Astrocyte (in vitro differentiated cells and primary cell): ENCODE data around the gene NR5A1. TPM values are rescaled to one million over a fixed set of nuclear protein-coding genes. Genes with fewer than 3 reads are reported as not detected.

ENCODE experiments used
- DNase-seq: peaks from one replicate; pipeline ENCODE4 v3.0.0-alpha.2; 2010; ENCODE audit warnings: low read depth
- FAIRE-seq: peaks from 2 replicates; lab custom pipeline; 2011; peaks lifted over from hg19 to GRCh38; lab: Jason Lieb, UNC
- H2AFZ ChIP-seq: 2 replicates; pipeline ENCODE4 v1.6.0; 2012; ENCODE audit warnings: low read depth, low read length, inconsistent platforms
- H3K27ac ChIP-seq: 2 replicates; pipeline ENCODE4 v1.5.1; 2011; ENCODE audit warnings: low read depth, low read length, inconsistent platforms
- H3K27me3 ChIP-seq: 2 replicates; pipeline ENCODE4 v1.6.0; 2011; ENCODE audit warnings: low read length, inconsistent platforms; ENCODE audit not compliant: insufficient read depth
- H3K36me3 ChIP-seq: 2 replicates; pipeline ENCODE4 v1.5.1; 2011; ENCODE audit warnings: low read length, inconsistent platforms; ENCODE audit not compliant: insufficient read depth
- H3K4me1 ChIP-seq: 2 replicates; pipeline ENCODE4 v1.5.1; 2011; ENCODE audit warnings: low read length, inconsistent platforms; ENCODE audit not compliant: insufficient read depth
- H3K4me2 ChIP-seq: 2 replicates; pipeline ENCODE4 v1.6.0; 2012; ENCODE audit warnings: low read length, inconsistent platforms
- H3K4me3 ChIP-seq: 2 replicates; pipeline ENCODE4 v1.5.1; 2011; ENCODE audit warnings: low read depth, mild to moderate bottlenecking, low read length, inconsistent platforms; ENCODE audit not compliant: insufficient read depth
- H3K79me2 ChIP-seq: 2 replicates; pipeline ENCODE4 v1.6.0; 2012; ENCODE audit warnings: mild to moderate bottlenecking, low read length, inconsistent platforms; ENCODE audit not compliant: insufficient read depth
- H3K9ac ChIP-seq: 2 replicates; pipeline ENCODE4 v1.6.0; 2012; ENCODE audit warnings: mild to moderate bottlenecking, low read length, inconsistent platforms
- H3K9me3 ChIP-seq: 2 replicates; pipeline ENCODE4 v1.5.1; 2012; ENCODE audit warnings: low read depth, mild to moderate bottlenecking, low read length, inconsistent platforms; ENCODE audit not compliant: insufficient read depth
- H4K20me1 ChIP-seq: 2 replicates; pipeline ENCODE4 v1.6.0; 2012; ENCODE audit warnings: low read length, inconsistent platforms; ENCODE audit not compliant: insufficient read depth
- H3K27ac Mint-ChIP-seq: one replicate; pipeline ENCODE4 v1.8.0; 2021; ENCODE audit warnings: mild to moderate bottlenecking, mixed read lengths; ENCODE audit not compliant: unreplicated experiment
- H3K27me3 Mint-ChIP-seq: one replicate; pipeline ENCODE4 v1.8.0; 2021; ENCODE audit warnings: low read depth, mixed read lengths; ENCODE audit not compliant: unreplicated experiment
- H3K36me3 Mint-ChIP-seq: one replicate; pipeline ENCODE4 v1.8.0; 2021; ENCODE audit warnings: low read depth, mixed read lengths; ENCODE audit not compliant: unreplicated experiment
- H3K4me1 Mint-ChIP-seq: one replicate; pipeline ENCODE4 v1.8.0; 2021; ENCODE audit warnings: low read depth, mixed read lengths; ENCODE audit not compliant: unreplicated experiment
- H3K4me3 Mint-ChIP-seq: one replicate; pipeline ENCODE4 v1.8.0; 2021; ENCODE audit warnings: mild to moderate bottlenecking, moderate library complexity, mixed read lengths; ENCODE audit not compliant: unreplicated experiment
- H3K9me3 Mint-ChIP-seq: one replicate; pipeline ENCODE4 v1.8.0; 2021; ENCODE audit warnings: mild to moderate bottlenecking, mixed read lengths; ENCODE audit not compliant: unreplicated experiment
- CTCF ChIP-seq: IDR thresholded peaks from 2 replicates; pipeline ENCODE4 v1.5.1; 2011; ENCODE audit warnings: low read depth, mild to moderate bottlenecking, inconsistent platforms, low read length, moderate library complexity; ENCODE audit not compliant: insufficient read depth
- EZH2 ChIP-seq: IDR thresholded peaks from 2 replicates; pipeline ENCODE4 v1.6.1; 2012; ENCODE audit warnings: mild to moderate bottlenecking, low read length, inconsistent platforms; ENCODE audit not compliant: insufficient read depth
- total RNA-seq: library from RNA; stranded (reverse); gene quantifications from 2 replicates; pipeline ENCODE4 v1.2.1, GENCODE V29; 2021

The NR5A1 gene
- total RNA-seq, 1 donor from 2014 or later: not detected

GRCh38 chr9:124475868-124476690, 31.1 kb downstream of the NR5A1 start:
- H3K4me1 Mint-ChIP-seq: no peaks in the 10 kb centered on the region
- H3K79me2 ChIP-seq: no peaks in the 10 kb centered on the region
- H3K27ac ChIP-seq: no peak overlapping the region
- H3K9ac ChIP-seq: no peak overlapping the region
- FAIRE-seq: no peak
- H3K4me3 Mint-ChIP-seq: no peak overlapping the region
- H3K27me3 ChIP-seq: peaks cover 22% of the 10 kb centered on the region
- H3K36me3 ChIP-seq: no peaks in the 10 kb centered on the region
- H3K9me3 ChIP-seq: no peaks in the 10 kb centered on the region
- H3K4me3 ChIP-seq: no peak overlapping the region
- peaks cover 6% of the 10 kb centered on the region for H3K9me3 Mint-ChIP-seq
- H2AFZ ChIP-seq: no peak overlapping the region
- DNase-seq: no peak
- TF ChIP-seq EZH2 (no peak), CTCF (no peak)
- no peak overlapping the region for H3K27ac Mint-ChIP-seq
- H3K4me2 ChIP-seq: no peak overlapping the region
- peaks cover 4% of the 10 kb centered on the region for H3K4me1 ChIP-seq
- H3K36me3 Mint-ChIP-seq: no peaks in the 10 kb centered on the region
- H3K27me3 Mint-ChIP-seq: peaks cover 52% of the 10 kb centered on the region
- H4K20me1 ChIP-seq: no peaks in the 10 kb centered on the region

- Histone ChIP-seq H2AFZ (no peak overlapping the region), H3K9me3 (no peaks in the 10 kb centered on the region), H3K36me3 (no peaks in the 10 kb centered on the region), H3K27ac (no peak overlapping the region), H4K20me1 (no peaks in the 10 kb centered on the region), H3K27me3 (peaks cover 21% of the 10 kb centered on the region), H3K79me2 (no peaks in the 10 kb centered on the region), H3K9ac (no peak overlapping the region), H3K4me2 (no peak overlapping the region), H3K4me3 (no peak overlapping the region), H3K4me1 (peaks cover 4% of the 10 kb centered on the region)
- DNase-seq (no peak), FAIRE-seq (no peak)
- Mint-ChIP-seq H3K4me3 (no peak overlapping the region), H3K36me3 (no peaks in the 10 kb centered on the region), H3K27ac (no peak overlapping the region), H3K27me3 (peaks cover 55% of the 10 kb centered on the region), H3K4me1 (no peaks in the 10 kb centered on the region), H3K9me3 (peaks cover 6% of the 10 kb centered on the region)
- TF ChIP-seq EZH2 (no peak), CTCF (no peak)
Measured at GRCh38 chr9:124475158-124475867, 31.9 kb downstream of the NR5A1 start.
